PFSK-1 (cell line): Measurements from ENCODE around the gene TTC13.

ENCODE experiments used
- POLR2AphosphoS5 ChIP-seq: IDR thresholded peaks from 2 replicates; pipeline ENCODE4 v1.6.1; 2012; ENCODE audit warnings: low read depth, mild to moderate bottlenecking, control low read depth, low read length, moderate library complexity
- TF ChIP-seq, protein P1 (sequence below), 2 experiments: IDR thresholded peaks; 2 replicates each; pipeline versions ENCODE4 v1.6.1 to v1.8.0; 2011 to 2012; ENCODE audit warnings: low read depth in 2 of 2, low read length in 2 of 2, control low read depth in 1 of 2, inconsistent platforms in 1 of 2, mild to moderate bottlenecking in 1 of 2, moderate library complexity in 1 of 2; ENCODE audit not compliant: insufficient read depth in 1 of 2

DNA sequence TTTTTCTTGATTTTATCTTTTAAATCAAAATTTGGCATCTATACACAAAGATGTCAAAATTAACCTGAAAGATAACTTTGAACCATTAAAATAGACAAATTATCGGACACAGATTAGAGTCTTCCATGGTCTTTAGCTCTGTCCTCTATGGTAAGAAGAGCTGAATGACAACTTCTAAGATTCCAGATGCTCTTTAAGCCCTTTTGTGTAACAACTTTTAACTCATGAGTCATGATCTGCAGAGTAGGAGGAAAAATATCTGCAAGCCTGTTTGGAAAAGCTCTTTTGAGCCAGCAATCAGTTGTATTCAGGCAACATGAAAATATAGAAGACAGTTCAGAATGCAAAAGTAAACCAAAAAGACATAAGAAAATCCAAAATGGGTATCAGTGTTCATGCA is 37.8 kb downstream of the TTC13 start:
- TF ChIP-seq, protein P1, sequence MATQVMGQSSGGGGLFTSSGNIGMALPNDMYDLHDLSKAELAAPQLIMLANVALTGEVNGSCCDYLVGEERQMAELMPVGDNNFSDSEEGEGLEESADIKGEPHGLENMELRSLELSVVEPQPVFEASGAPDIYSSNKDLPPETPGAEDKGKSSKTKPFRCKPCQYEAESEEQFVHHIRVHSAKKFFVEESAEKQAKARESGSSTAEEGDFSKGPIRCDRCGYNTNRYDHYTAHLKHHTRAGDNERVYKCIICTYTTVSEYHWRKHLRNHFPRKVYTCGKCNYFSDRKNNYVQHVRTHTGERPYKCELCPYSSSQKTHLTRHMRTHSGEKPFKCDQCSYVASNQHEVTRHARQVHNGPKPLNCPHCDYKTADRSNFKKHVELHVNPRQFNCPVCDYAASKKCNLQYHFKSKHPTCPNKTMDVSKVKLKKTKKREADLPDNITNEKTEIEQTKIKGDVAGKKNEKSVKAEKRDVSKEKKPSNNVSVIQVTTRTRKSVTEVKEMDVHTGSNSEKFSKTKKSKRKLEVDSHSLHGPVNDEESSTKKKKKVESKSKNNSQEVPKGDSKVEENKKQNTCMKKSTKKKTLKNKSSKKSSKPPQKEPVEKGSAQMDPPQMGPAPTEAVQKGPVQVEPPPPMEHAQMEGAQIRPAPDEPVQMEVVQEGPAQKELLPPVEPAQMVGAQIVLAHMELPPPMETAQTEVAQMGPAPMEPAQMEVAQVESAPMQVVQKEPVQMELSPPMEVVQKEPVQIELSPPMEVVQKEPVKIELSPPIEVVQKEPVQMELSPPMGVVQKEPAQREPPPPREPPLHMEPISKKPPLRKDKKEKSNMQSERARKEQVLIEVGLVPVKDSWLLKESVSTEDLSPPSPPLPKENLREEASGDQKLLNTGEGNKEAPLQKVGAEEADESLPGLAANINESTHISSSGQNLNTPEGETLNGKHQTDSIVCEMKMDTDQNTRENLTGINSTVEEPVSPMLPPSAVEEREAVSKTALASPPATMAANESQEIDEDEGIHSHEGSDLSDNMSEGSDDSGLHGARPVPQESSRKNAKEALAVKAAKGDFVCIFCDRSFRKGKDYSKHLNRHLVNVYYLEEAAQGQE (IDR thresholded peaks at IDR 0.05; ENCODE audit: insufficient read depth in 1 of 2, low read depth in 2 of 2, low read length in 2 of 2): no peak
- TF ChIP-seq POLR2AphosphoS5: no peak
